Mesenchymal stem cell (in vitro differentiated cells and primary cell): ENCODE results near the gene ACP6.

ENCODE experiments used
- DNase-seq: peaks from one replicate; pipeline ENCODE4 v3.0.0-alpha.2; 2013
- H2AFZ ChIP-seq: one replicate; pipeline ENCODE4 v1.6.1; 2013; ENCODE audit warnings: low read depth, mild to moderate bottlenecking, control low read depth, inconsistent platforms, low read length, moderate library complexity
- H2AK5ac ChIP-seq: 2 replicates; pipeline ENCODE4 v1.6.1; 2013; ENCODE audit warnings: low read length, moderate library complexity, mild to moderate bottlenecking, inconsistent platforms; ENCODE audit not compliant: severe bottlenecking
- H2BK120ac ChIP-seq: one replicate; pipeline ENCODE4 v1.6.1; 2013; ENCODE audit warnings: low read depth, mild to moderate bottlenecking, inconsistent platforms, low read length, moderate library complexity
- H2BK12ac ChIP-seq, 2 experiments: one replicate each; pipeline ENCODE4 v1.6.1; 2013; ENCODE audit warnings: inconsistent platforms in 2 of 2, low read length in 2 of 2, mild to moderate bottlenecking in 2 of 2, moderate library complexity in 2 of 2, control low read depth in 1 of 2
- H2BK15ac ChIP-seq: one replicate; pipeline ENCODE4 v1.6.1; 2013; ENCODE audit warnings: mild to moderate bottlenecking, low read depth, inconsistent platforms; ENCODE audit not compliant: poor library complexity, severe bottlenecking
- H2BK5ac ChIP-seq: 2 replicates; pipeline ENCODE4 v1.6.1; 2013; ENCODE audit warnings: low read depth, mild to moderate bottlenecking, low read length, control low read depth, inconsistent platforms; ENCODE audit not compliant: poor library complexity, severe bottlenecking
- H3K14ac ChIP-seq, 2 experiments: one replicate each; pipeline ENCODE4 v1.6.1; 2013; ENCODE audit warnings: inconsistent platforms in 2 of 2, low read length in 2 of 2, control low read depth in 1 of 2, mild to moderate bottlenecking in 1 of 2, moderate library complexity in 1 of 2
- H3K18ac ChIP-seq, 2 experiments: one replicate each; pipeline ENCODE4 v1.6.1; 2013; ENCODE audit warnings: inconsistent platforms in 2 of 2, low read length in 2 of 2, control low read depth in 1 of 2, low read depth in 1 of 2, mild to moderate bottlenecking in 1 of 2
- H3K23ac ChIP-seq, 2 experiments: one replicate each; pipeline ENCODE4 v1.6.1; 2013; ENCODE audit warnings: inconsistent platforms in 2 of 2, low read length in 2 of 2, mild to moderate bottlenecking in 2 of 2, moderate library complexity in 2 of 2, control low read depth in 1 of 2
- H3K27ac ChIP-seq: 2 replicates; pipeline ENCODE4 v1.5.1; 2013; ENCODE audit warnings: mild to moderate bottlenecking, moderate library complexity, low read length, control low read depth, inconsistent platforms; ENCODE audit not compliant: poor library complexity, severe bottlenecking
- H3K27me3 ChIP-seq, 2 experiments: 2 replicates each; pipeline versions ENCODE4 v1.6.1 to v1.7.0; 2013; ENCODE audit warnings: low read length in 2 of 2, mild to moderate bottlenecking in 2 of 2, moderate library complexity in 2 of 2, control low read depth in 1 of 2, inconsistent platforms in 1 of 2; ENCODE audit not compliant: control insufficient read depth in 1 of 2, insufficient read depth in 1 of 2
- H3K36me3 ChIP-seq, 2 experiments: 2 replicates each; pipeline versions ENCODE4 v1.6.1 to v1.7.0; 2013; ENCODE audit warnings: low read length in 2 of 2, control low read depth in 1 of 2, inconsistent platforms in 1 of 2, low read depth in 1 of 2, mild to moderate bottlenecking in 1 of 2; ENCODE audit not compliant: insufficient read depth in 2 of 2, control insufficient read depth in 1 of 2
- H3K4ac ChIP-seq, 2 experiments: one replicate each; pipeline ENCODE4 v1.6.1; 2013; ENCODE audit warnings: inconsistent platforms in 2 of 2, low read length in 2 of 2, mild to moderate bottlenecking in 2 of 2, moderate library complexity in 2 of 2, control low read depth in 1 of 2, low read depth in 1 of 2
- H3K4me1 ChIP-seq: 2 replicates; pipeline ENCODE4 v1.6.1; 2013; ENCODE audit warnings: low read depth, low read length, control low read depth; ENCODE audit not compliant: control insufficient read depth, insufficient read depth
- H3K4me2 ChIP-seq: 2 replicates; pipeline ENCODE4 v1.6.1; 2013; ENCODE audit warnings: low read length, mild to moderate bottlenecking, inconsistent platforms; ENCODE audit not compliant: poor library complexity, severe bottlenecking
- H3K4me3 ChIP-seq, 2 experiments: 2 replicates each; pipeline versions ENCODE4 v1.5.1 to v1.7.0; 2013; ENCODE audit warnings: low read length in 2 of 2, mild to moderate bottlenecking in 2 of 2, control low read depth in 1 of 2, low read depth in 1 of 2; ENCODE audit not compliant: insufficient read depth in 1 of 2
- H3K79me1 ChIP-seq: replicated peaks from 2 replicates; pipeline ENCODE4 v1.6.1; 2013; ENCODE audit warnings: mild to moderate bottlenecking, control low read depth, low read length, inconsistent platforms; ENCODE audit not compliant: poor library complexity, severe bottlenecking
- H3K9ac ChIP-seq: 2 replicates; pipeline ENCODE4 v1.7.0; 2013; ENCODE audit warnings: mild to moderate bottlenecking, low read length, moderate library complexity
- H3K9me3 ChIP-seq: 2 replicates; pipeline ENCODE4 v1.7.0; 2013; ENCODE audit warnings: mild to moderate bottlenecking, low read length; ENCODE audit not compliant: control insufficient read depth
- H4K8ac ChIP-seq: one replicate; pipeline ENCODE4 v1.6.1; 2013; ENCODE audit warnings: inconsistent platforms, mild to moderate bottlenecking, low read length, moderate library complexity
- H4K91ac ChIP-seq: one replicate; pipeline ENCODE4 v1.6.1; 2013; ENCODE audit warnings: mild to moderate bottlenecking, low read length, inconsistent platforms
- WGBS: methylation state at CpG from one replicate; pipeline ENCODE4 v1.1.7; 2013; ENCODE audit warnings: mixed read lengths; 5-methylcytosine and 5-hydroxymethylcytosine counted together

ACP6 gene

GRCh38 chr1:147611586-147611985 is 58.7 kb downstream of the ACP6 start:
- Histone ChIP-seq H3K79me1 (peaks cover 33% of the 10 kb centered on the region), H4K8ac (no peak overlapping the region), H2BK15ac (no peak overlapping the region), H3K4me1 (peaks cover 12% of the 10 kb centered on the region), H3K27me3 (no peaks in the 10 kb centered on the region), H2BK5ac (no peak overlapping the region), H2AFZ (no peak overlapping the region), H2AK5ac (peak overlapping the region; percentile 58), H3K36me3 (peaks cover 29 to 79% of the 10 kb centered on the region in 2 experiments), H3K14ac (no peak overlapping the region), H3K9me3 (no peaks in the 10 kb centered on the region), H3K23ac (no peak overlapping the region), H3K27ac (peak overlapping the region; percentile 1), H3K18ac (no peak overlapping the region), H3K4me2 (no peak overlapping the region), H3K4me3 (no peak overlapping the region), H2BK120ac (no peak overlapping the region), H3K9ac (no peak overlapping the region), H3K4ac (no peak overlapping the region), H2BK12ac (no peak overlapping the region), H4K91ac (no peak overlapping the region)
- no peak for DNase-seq
- WGBS, result 96% methylated on average over 8 of the region's 8 CpGs

DNA sequence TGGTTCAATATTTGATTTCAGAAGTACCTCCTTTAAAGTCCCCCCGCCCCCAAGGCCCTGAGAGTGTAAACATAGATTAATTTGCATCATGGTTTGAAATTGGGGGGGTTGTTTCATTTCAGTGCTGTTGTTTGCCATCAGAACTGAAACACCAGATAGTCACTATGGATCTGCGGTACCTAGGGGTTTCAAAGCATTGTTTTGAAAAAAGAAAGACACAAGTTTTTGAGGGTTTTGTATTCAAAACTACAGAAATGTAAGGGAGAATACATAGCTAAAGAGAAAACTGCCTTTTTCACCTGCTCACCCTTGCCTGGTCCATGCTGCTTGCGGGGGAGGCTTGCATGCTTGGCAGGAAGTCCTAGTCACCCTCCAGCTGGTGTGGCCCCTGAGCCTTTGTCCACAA is 59.3 kb downstream of the ACP6 start:
- H4K8ac ChIP-seq, result no peak overlapping the region
- no peak overlapping the region for H2BK120ac ChIP-seq
- no peak overlapping the region for H3K4me3 ChIP-seq
- no peak overlapping the region for H2BK5ac ChIP-seq
- peaks cover 12% of the 10 kb centered on the region for H3K4me1 ChIP-seq
- no peak overlapping the region for H3K18ac ChIP-seq
- H3K4me2 ChIP-seq, result no peak overlapping the region
- no peak overlapping the region for H2AK5ac ChIP-seq
- WGBS, result 98% methylated on average over 3 of the region's 3 CpGs
- no peaks in the 10 kb centered on the region for H3K27me3 ChIP-seq
- H4K91ac ChIP-seq, result no peak overlapping the region
- peak overlapping the region; percentile 1 for H3K27ac ChIP-seq
- no peak overlapping the region for H2BK15ac ChIP-seq
- H3K9me3 ChIP-seq, result no peaks in the 10 kb centered on the region
- no peak for DNase-seq
- peaks cover 30 to 79% of the 10 kb centered on the region in 2 experiments for H3K36me3 ChIP-seq
- H2AFZ ChIP-seq, result no peak overlapping the region
- no peak overlapping the region for H3K4ac ChIP-seq
- peaks cover 34% of the 10 kb centered on the region for H3K79me1 ChIP-seq
- H3K14ac ChIP-seq, result no peak overlapping the region
- no peak overlapping the region for H3K23ac ChIP-seq
- H2BK12ac ChIP-seq, result no peak overlapping the region
- no peak overlapping the region for H3K9ac ChIP-seq

DNA sequence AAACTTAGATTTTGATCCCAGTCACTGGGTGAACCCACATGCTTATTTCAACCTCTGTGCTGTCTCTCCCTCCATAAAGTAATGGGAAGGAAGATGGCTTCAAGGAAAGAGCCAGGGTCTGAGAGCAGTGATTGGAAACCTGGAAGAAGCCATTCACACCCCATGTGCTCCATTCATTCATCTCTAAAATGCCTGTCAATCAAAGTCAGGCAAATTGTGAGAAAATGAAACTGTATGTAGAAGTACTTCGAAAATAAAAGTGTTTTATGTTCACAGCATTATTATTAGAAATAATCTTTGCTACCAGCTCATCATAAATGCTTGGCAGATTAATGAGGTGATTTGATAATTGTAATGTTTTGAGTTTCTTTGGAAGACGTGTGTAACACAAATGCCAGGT is 61.0 kb downstream of the ACP6 start:
- Histone ChIP-seq H3K4me2 (no peak overlapping the region), H2BK120ac (no peak overlapping the region), H3K23ac (no peak overlapping the region), H3K18ac (no peak overlapping the region), H2BK5ac (no peak overlapping the region), H3K79me1 (peaks cover 41% of the 10 kb centered on the region), H2BK15ac (no peak overlapping the region), H3K36me3 (peaks cover 25 to 72% of the 10 kb centered on the region in 2 experiments), H3K4me1 (peaks cover 12% of the 10 kb centered on the region), H4K91ac (no peak overlapping the region), H3K27me3 (no peaks in the 10 kb centered on the region), H3K14ac (no peak overlapping the region), H3K4me3 (no peak overlapping the region), H3K9me3 (no peaks in the 10 kb centered on the region), H3K27ac (no peak overlapping the region), H2AFZ (no peak overlapping the region), H3K9ac (no peak overlapping the region), H2BK12ac (no peak overlapping the region), H3K4ac (no peak overlapping the region), H4K8ac (no peak overlapping the region), H2AK5ac (no peak overlapping the region)
- WGBS, result 100% methylated on average over 1 of the region's 2 CpGs
- DNase-seq, result no peak

- no peak overlapping the region for H3K4me3 ChIP-seq
- no peak overlapping the region for H2AK5ac ChIP-seq
- no peak overlapping the region for H3K9ac ChIP-seq
- H2BK120ac ChIP-seq, result no peak overlapping the region
- no peak overlapping the region for H3K14ac ChIP-seq
- H3K9me3 ChIP-seq, result no peaks in the 10 kb centered on the region
- no peak overlapping the region for H3K18ac ChIP-seq
- no peak overlapping the region for H2AFZ ChIP-seq
- no peak overlapping the region for H3K23ac ChIP-seq
- no peak overlapping the region for H4K8ac ChIP-seq
- no peak overlapping the region for H3K4me2 ChIP-seq
- WGBS, result 98% methylated on average over 4 of the region's 5 CpGs
- H3K36me3 ChIP-seq, result peaks cover 20 to 66% of the 10 kb centered on the region in 2 experiments
- H3K4me1 ChIP-seq, result peaks cover 12% of the 10 kb centered on the region
- H4K91ac ChIP-seq, result no peak overlapping the region
- H3K79me1 ChIP-seq, result peaks cover 38% of the 10 kb centered on the region
- H3K27me3 ChIP-seq, result no peaks in the 10 kb centered on the region
- no peak overlapping the region for H3K27ac ChIP-seq
- no peak for DNase-seq
- H2BK15ac ChIP-seq, result no peak overlapping the region
- no peak overlapping the region for H2BK12ac ChIP-seq
- H2BK5ac ChIP-seq, result no peak overlapping the region
- no peak overlapping the region for H3K4ac ChIP-seq
Observed at GRCh38 chr1:147608596-147608995, 61.7 kb downstream of the ACP6 start.
